Glutamatergic neuron (in vitro differentiated cells): ENCODE measurements around the gene KIAA1210. TPM values are rescaled to one million over a fixed set of nuclear protein-coding genes. Genes with fewer than 3 reads are reported as not detected.
"Not testable (repeated sequence)": the region's sequence is repeated elsewhere in the genome, so short reads cannot be mapped to it uniquely, and the experiment has no call there.

ENCODE experiments used
- DNase-seq: peaks from one replicate; pipeline ENCODE4 v3.0.0; 2022
- H3K27ac Mint-ChIP-seq: one replicate; pipeline ENCODE4 v1.8.0; 2020; ENCODE audit warnings: mild to moderate bottlenecking, mixed read lengths, inconsistent platforms; ENCODE audit not compliant: unreplicated experiment
- H3K27me3 Mint-ChIP-seq: one replicate; pipeline ENCODE4 v1.8.0; 2020; ENCODE audit warnings: mild to moderate bottlenecking, moderate library complexity, mixed read lengths, inconsistent platforms; ENCODE audit not compliant: unreplicated experiment
- H3K36me3 Mint-ChIP-seq: one replicate; pipeline ENCODE4 v1.8.0; 2020; ENCODE audit warnings: mild to moderate bottlenecking, mixed read lengths, inconsistent platforms; ENCODE audit not compliant: unreplicated experiment
- H3K4me1 Mint-ChIP-seq: one replicate; pipeline ENCODE4 v1.8.0; 2020; ENCODE audit warnings: mild to moderate bottlenecking, low read depth, mixed read lengths, inconsistent platforms; ENCODE audit not compliant: unreplicated experiment
- H3K4me3 Mint-ChIP-seq: one replicate; pipeline ENCODE4 v1.8.0; 2020; ENCODE audit warnings: mild to moderate bottlenecking, mixed read lengths, inconsistent platforms; ENCODE audit not compliant: unreplicated experiment
- H3K9me3 Mint-ChIP-seq: one replicate; pipeline ENCODE4 v1.8.0; 2020; ENCODE audit warnings: mild to moderate bottlenecking, moderate library complexity, mixed read lengths, inconsistent platforms; ENCODE audit not compliant: unreplicated experiment
- total RNA-seq: library from RNA; stranded (reverse); fragmentation: NEBNext Ultra II Directional; extraction: Animal tissue kit (Norgen Biotek cat#: 25700); gene quantifications from one replicate; pipeline ENCODE4 v1.2.1, GENCODE V29; 2021; ENCODE audit not compliant: unreplicated experiment
- TF ChIP-seq, protein P1 (sequence below): fragments of 200-600 bp; sonication (generic); IDR thresholded peaks from one replicate; pipeline ENCODE4 v1.5.0; 2021; ENCODE audit not compliant: partially characterized antibody, unreplicated experiment

Gene KIAA1210
- total RNA-seq, 1 donor from 2014 or later = 0.98 TPM

DNA sequence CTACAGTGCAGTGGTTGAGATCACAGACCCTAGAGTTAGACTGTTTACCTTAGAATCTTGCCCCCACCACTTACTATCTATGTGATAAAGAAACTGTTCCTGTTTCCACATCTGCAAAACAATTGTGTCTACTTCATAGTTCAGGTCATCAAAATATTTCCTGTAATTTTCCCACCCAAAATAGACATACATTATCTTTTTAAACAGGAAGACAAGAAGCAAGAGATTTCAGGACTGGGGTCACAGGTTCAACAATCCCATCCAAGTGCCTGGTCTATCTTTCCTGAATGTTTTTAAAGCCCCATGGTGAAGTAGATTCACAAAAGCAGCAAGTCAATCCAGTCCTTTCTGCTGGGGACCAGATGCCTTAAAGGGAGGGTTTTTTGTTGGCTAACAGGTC is 96.6 kb downstream of the KIAA1210 start:
- no peak overlapping the region for H3K27ac Mint-ChIP-seq

DNA sequence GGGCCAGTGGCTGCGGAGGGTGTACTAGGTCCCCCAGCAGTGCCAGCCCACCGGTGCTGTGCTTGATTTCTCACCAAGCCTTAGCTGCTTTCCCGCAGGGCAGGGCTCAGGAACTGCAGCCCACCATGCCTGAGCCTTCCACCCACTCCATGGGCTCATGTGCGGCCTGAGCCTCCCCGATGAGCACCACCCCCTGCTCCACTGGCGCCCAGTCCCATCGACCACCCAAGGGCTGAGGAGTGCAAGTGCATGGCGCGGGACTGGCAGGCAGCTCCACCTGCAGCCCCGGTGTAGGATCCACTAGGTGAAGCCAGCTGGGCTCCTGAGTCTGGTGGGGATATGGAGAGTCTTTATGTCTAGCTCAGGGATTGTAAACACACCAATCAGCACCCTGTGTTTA is 98.0 kb downstream of the KIAA1210 start:
- not testable (repeated sequence) for DNase-seq, H3K36me3 Mint-ChIP-seq, H3K4me1 Mint-ChIP-seq, H3K4me3 Mint-ChIP-seq, H3K9me3 Mint-ChIP-seq, H3K27me3 Mint-ChIP-seq, H3K27ac Mint-ChIP-seq

More for the DNA sequence above, 96.6 kb downstream of the KIAA1210 start:
- Mint-ChIP-seq H3K27me3 (no peaks in the 10 kb centered on the region), H3K4me1 (no peaks in the 10 kb centered on the region), H3K4me3 (no peak overlapping the region), H3K36me3 (peaks cover 5% of the 10 kb centered on the region), H3K9me3 (peaks cover 5% of the 10 kb centered on the region)
- TF ChIP-seq, protein P1, sequence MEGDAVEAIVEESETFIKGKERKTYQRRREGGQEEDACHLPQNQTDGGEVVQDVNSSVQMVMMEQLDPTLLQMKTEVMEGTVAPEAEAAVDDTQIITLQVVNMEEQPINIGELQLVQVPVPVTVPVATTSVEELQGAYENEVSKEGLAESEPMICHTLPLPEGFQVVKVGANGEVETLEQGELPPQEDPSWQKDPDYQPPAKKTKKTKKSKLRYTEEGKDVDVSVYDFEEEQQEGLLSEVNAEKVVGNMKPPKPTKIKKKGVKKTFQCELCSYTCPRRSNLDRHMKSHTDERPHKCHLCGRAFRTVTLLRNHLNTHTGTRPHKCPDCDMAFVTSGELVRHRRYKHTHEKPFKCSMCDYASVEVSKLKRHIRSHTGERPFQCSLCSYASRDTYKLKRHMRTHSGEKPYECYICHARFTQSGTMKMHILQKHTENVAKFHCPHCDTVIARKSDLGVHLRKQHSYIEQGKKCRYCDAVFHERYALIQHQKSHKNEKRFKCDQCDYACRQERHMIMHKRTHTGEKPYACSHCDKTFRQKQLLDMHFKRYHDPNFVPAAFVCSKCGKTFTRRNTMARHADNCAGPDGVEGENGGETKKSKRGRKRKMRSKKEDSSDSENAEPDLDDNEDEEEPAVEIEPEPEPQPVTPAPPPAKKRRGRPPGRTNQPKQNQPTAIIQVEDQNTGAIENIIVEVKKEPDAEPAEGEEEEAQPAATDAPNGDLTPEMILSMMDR = no peak
- no peak for DNase-seq

DNA sequence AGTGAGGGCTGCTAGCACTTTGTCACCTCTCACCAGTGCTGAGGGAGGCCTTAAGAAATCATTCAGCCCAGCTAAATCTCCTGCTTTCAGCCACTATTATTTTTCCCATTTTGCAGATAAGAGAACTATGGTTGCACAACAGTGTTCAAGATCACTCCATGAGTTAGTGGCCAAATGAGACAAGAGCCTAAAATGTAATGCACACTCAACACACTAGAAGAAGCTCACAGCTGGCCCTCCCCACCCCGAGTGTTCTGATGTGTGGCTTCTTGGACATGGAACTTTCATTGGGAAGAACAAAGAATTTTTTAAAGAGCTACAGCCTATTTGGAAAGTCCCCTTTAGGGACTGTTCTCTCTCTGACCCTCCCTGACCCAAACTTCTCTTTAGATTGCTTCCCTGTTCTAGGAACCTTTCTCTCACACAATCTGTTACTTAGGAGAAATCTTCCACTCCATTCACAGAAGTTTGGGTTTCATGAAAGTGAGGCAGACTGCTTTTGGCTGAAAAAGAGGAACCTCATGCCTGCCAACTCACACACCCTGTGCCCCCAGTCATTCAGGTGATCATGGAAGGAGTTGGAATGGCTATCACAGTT is 98.8 kb downstream of the KIAA1210 start:
- no peak for DNase-seq
- TF ChIP-seq, protein P1 = no peak
- no peak overlapping the region for H3K27ac Mint-ChIP-seq
- H3K36me3 Mint-ChIP-seq = peaks cover 5% of the 10 kb centered on the region
- no peak overlapping the region for H3K4me3 Mint-ChIP-seq
- peaks cover 1% of the 10 kb centered on the region for H3K9me3 Mint-ChIP-seq
- H3K27me3 Mint-ChIP-seq = no peaks in the 10 kb centered on the region
- H3K4me1 Mint-ChIP-seq = no peaks in the 10 kb centered on the region

Other genes with a start within 250 kb of the KIAA1210 start
- 0.29 TPM for gene LONRF3, start 153.2 kb downstream of the KIAA1210 start, total RNA-seq
- gene CT47C1, start 54.8 kb downstream of the KIAA1210 start, total RNA-seq = not detected
- gene PGRMC1, start 108.5 kb upstream of the KIAA1210 start, total RNA-seq = 239 TPM